SK-N-SH treated with all-trans-retinoic acid at 6 μM for 48 hours (cell line): ENCODE results near the gene RBM47.

ENCODE experiments used
- ARNTL ChIP-seq: fragments of 450-650 bp; formaldehyde crosslinking; IDR thresholded peaks from 2 replicates; pipeline ENCODE4 v1.5.0; 2020; ENCODE audit warnings: low read depth, mild to moderate bottlenecking, moderate library complexity, borderline replicate concordance
- ESRRG ChIP-seq: fragments of 250-450 bp; sonication (Bioruptor Pico); IDR thresholded peaks from 2 replicates; pipeline ENCODE4 v1.6.1; 2021; ENCODE audit warnings: mild to moderate bottlenecking
- GLIS3 ChIP-seq: fragments of 250-450 bp; sonication (Bioruptor Pico); IDR thresholded peaks from 2 replicates; pipeline ENCODE4 v1.5.0; 2020; ENCODE audit warnings: mild to moderate bottlenecking, moderate library complexity
- RARB ChIP-seq: fragments of 250-450 bp; sonication (Bioruptor Pico); IDR thresholded peaks from 2 replicates; pipeline ENCODE4 v1.8.0; 2021; ENCODE audit warnings: mild to moderate bottlenecking, moderate library complexity
- SNAI2 ChIP-seq: fragments of 250-450 bp; sonication (Bioruptor Pico); IDR thresholded peaks from 2 replicates; pipeline ENCODE4 v1.5.0; 2020; ENCODE audit warnings: mild to moderate bottlenecking, moderate library complexity
- ZC3H10 ChIP-seq: fragments of 250-450 bp; sonication (Bioruptor Pico); IDR thresholded peaks from 2 replicates; pipeline ENCODE4 v1.5.1; 2021; ENCODE audit warnings: mild to moderate bottlenecking, moderate library complexity
- TF ChIP-seq, protein P1 (sequence below): fragments of 250-450 bp; sonication (Bioruptor Pico); IDR thresholded peaks from 2 replicates; pipeline ENCODE4 v1.8.0; 2020; ENCODE audit warnings: mild to moderate bottlenecking, moderate library complexity, borderline replicate concordance
- TF ChIP-seq, protein P2 (sequence below): fragments of 250-450 bp; sonication (Bioruptor Pico); IDR thresholded peaks from 2 replicates; pipeline ENCODE4 v1.8.0; 2021; ENCODE audit warnings: low read depth, mild to moderate bottlenecking, moderate library complexity, borderline replicate concordance
- TF ChIP-seq, protein P3 (sequence below): fragments of 250-450 bp; sonication (Bioruptor Pico); IDR thresholded peaks from 2 replicates; pipeline ENCODE4 v1.5.1; 2020; ENCODE audit warnings: low read depth, mild to moderate bottlenecking, moderate library complexity

DNA sequence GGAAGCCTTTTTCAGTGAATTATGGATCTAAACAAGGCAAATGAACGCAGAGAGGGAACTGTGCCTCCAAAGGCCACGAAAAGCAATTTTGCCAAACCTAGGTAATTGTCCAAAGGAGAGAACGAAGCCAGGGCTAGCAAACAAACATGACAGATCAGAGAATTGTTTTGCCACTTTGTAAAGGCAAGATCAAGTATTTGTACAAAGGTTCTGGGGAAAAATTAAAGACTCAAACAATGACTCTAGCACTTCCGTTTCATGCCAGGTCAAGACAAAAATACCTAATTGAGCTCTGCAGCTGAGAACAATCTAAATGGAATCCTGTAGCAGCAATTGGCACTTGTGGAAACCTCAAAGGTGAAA is 8.5 kb downstream of the RBM47 start:
- TF ChIP-seq RARB (CRISPR knock-in tag) (no peak), ARNTL (CRISPR knock-in tag) (no peak), SNAI2 (no peak), ESRRG (CRISPR knock-in tag) (no peak), GLIS3 (CRISPR knock-in tag) (no peak), ZC3H10 (no peak)
- TF ChIP-seq, protein P1, sequence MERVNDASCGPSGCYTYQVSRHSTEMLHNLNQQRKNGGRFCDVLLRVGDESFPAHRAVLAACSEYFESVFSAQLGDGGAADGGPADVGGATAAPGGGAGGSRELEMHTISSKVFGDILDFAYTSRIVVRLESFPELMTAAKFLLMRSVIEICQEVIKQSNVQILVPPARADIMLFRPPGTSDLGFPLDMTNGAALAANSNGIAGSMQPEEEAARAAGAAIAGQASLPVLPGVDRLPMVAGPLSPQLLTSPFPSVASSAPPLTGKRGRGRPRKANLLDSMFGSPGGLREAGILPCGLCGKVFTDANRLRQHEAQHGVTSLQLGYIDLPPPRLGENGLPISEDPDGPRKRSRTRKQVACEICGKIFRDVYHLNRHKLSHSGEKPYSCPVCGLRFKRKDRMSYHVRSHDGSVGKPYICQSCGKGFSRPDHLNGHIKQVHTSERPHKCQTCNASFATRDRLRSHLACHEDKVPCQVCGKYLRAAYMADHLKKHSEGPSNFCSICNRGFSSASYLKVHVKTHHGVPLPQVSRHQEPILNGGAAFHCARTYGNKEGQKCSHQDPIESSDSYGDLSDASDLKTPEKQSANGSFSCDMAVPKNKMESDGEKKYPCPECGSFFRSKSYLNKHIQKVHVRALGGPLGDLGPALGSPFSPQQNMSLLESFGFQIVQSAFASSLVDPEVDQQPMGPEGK (CRISPR knock-in tag): no peak
- TF ChIP-seq, protein P2, sequence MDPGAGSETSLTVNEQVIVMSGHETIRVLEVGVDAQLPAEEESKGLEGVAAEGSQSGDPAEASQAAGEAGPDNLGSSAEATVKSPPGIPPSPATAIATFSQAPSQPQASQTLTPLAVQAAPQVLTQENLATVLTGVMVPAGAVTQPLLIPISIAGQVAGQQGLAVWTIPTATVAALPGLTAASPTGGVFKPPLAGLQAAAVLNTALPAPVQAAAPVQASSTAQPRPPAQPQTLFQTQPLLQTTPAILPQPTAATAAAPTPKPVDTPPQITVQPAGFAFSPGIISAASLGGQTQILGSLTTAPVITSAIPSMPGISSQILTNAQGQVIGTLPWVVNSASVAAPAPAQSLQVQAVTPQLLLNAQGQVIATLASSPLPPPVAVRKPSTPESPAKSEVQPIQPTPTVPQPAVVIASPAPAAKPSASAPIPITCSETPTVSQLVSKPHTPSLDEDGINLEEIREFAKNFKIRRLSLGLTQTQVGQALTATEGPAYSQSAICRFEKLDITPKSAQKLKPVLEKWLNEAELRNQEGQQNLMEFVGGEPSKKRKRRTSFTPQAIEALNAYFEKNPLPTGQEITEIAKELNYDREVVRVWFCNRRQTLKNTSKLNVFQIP (CRISPR knock-in tag): no peak
- TF ChIP-seq, protein P3, sequence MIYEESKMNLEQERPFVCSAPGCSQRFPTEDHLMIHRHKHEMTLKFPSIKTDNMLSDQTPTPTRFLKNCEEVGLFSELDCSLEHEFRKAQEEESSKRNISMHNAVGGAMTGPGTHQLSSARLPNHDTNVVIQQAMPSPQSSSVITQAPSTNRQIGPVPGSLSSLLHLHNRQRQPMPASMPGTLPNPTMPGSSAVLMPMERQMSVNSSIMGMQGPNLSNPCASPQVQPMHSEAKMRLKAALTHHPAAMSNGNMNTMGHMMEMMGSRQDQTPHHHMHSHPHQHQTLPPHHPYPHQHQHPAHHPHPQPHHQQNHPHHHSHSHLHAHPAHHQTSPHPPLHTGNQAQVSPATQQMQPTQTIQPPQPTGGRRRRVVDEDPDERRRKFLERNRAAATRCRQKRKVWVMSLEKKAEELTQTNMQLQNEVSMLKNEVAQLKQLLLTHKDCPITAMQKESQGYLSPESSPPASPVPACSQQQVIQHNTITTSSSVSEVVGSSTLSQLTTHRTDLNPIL (CRISPR knock-in tag): no peak
